ENCODE results near the gene ZNF674.

DNA sequence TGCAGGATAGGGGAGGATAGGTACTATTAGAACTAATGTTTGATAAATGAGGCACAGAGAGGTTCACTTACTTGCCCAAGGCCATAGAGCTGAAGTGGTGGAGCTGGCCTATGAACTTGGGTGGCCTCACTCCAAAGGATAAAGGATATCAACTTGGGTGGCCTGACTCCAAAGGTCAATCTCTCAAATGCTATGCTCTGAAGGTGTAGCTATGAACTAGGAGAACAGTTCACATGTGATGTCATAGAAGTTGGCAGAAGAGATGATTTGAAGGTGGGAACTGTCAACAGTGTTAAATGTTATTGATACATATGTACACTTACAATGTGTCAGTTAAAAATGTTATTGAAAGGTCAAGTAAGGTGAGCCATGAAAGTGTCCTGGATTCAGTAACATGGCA, 22.2 kb upstream of the ZNF674 start:
- TF ChIP-seq, protein P1, sequence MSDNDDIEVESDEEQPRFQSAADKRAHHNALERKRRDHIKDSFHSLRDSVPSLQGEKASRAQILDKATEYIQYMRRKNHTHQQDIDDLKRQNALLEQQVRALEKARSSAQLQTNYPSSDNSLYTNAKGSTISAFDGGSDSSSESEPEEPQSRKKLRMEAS (IDR thresholded peaks at IDR 0.05; ENCODE audit: low read depth, low read length), result no peak
- TF ChIP-seq CTCF (IDR thresholded peaks at IDR 0.05; ENCODE audit: low read depth, low read length) (no peak), POLR2A (IDR thresholded peaks at IDR 0.05; ENCODE audit: extremely low read depth, insufficient read length) (no peak)
